ENCODE results near the gene MKRN1. TPM values are rescaled to one million over a fixed set of nuclear protein-coding genes. Genes with fewer than 3 reads are reported as not detected.

Gene MKRN1
- total RNA-seq, 2 donors from 2014 or later, result 39.7 to 62.1 TPM

DNA sequence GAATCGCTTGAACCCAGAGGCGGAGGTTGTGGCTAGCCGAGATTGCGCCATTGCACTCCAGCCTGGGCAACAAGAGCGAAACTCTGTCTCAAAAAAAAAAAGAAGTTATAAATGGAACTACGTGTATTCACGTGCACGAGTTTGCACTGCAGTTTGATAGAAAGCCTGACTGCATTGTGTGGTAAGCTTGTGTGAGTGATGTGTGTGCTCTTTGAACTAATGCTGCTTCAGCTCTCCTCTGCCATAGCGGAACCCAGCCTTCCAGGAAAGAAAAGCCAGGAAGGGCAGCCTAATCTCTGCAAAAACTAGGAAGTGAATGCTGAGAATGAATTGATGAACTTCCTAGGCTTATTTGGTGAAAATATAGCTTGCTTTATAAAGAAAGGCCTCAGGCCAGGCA is 15.6 kb upstream of the MKRN1 start:
- H3K27me3 ChIP-seq (replicated peaks; ENCODE audit: insufficient read depth), result no peaks in the 10 kb centered on the region
- no peak overlapping the region for H3K27ac ChIP-seq
- TF ChIP-seq, protein P1, sequence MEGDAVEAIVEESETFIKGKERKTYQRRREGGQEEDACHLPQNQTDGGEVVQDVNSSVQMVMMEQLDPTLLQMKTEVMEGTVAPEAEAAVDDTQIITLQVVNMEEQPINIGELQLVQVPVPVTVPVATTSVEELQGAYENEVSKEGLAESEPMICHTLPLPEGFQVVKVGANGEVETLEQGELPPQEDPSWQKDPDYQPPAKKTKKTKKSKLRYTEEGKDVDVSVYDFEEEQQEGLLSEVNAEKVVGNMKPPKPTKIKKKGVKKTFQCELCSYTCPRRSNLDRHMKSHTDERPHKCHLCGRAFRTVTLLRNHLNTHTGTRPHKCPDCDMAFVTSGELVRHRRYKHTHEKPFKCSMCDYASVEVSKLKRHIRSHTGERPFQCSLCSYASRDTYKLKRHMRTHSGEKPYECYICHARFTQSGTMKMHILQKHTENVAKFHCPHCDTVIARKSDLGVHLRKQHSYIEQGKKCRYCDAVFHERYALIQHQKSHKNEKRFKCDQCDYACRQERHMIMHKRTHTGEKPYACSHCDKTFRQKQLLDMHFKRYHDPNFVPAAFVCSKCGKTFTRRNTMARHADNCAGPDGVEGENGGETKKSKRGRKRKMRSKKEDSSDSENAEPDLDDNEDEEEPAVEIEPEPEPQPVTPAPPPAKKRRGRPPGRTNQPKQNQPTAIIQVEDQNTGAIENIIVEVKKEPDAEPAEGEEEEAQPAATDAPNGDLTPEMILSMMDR (IDR thresholded peaks at IDR 0.05), result no peak
- DNase-seq (ENCODE audit: low spot score), result no peak
- ATAC-seq (ENCODE audit: insufficient number of reproducible peaks, low FRiP score, low read depth), result no peak
- no peaks in the 10 kb centered on the region for H3K9me3 ChIP-seq
- no peaks in the 10 kb centered on the region for H3K4me1 ChIP-seq (ENCODE audit: control insufficient read depth in 1 of 2, low read depth in 2 of 2)
- H3K36me3 ChIP-seq, result no peaks in the 10 kb centered on the region
- no peak overlapping the region for H3K4me3 ChIP-seq

DNA sequence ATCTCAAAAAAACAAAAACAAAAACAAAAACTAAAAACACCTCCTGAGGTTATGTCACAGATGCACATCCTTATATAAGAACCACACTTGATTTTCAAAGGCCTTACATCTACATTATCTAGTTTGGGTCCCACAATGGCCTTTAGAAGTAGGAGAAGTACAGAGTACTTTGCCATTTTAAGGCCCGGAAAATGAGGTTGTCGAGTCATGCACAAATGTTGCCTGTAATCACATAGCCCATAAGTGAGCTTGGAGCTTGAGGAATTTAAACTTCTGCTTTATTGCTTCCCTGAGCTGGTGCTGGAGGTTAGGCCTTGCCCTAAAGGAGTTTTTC is 9.7 kb upstream of the MKRN1 start:
- no peak overlapping the region for H3K4me3 ChIP-seq
- H3K4me1 ChIP-seq (ENCODE audit: control insufficient read depth in 1 of 2, low read depth in 2 of 2), result no peaks in the 10 kb centered on the region
- H3K9me3 ChIP-seq, result no peaks in the 10 kb centered on the region
- H3K27me3 ChIP-seq (replicated peaks; ENCODE audit: insufficient read depth), result no peaks in the 10 kb centered on the region
- H3K36me3 ChIP-seq, result no peaks in the 10 kb centered on the region
- no peak overlapping the region for H3K27ac ChIP-seq
- TF ChIP-seq, protein P1 (IDR thresholded peaks at IDR 0.05), result no peak
- DNase-seq (ENCODE audit: low spot score) (no peak), ATAC-seq (ENCODE audit: insufficient number of reproducible peaks, low FRiP score, low read depth) (no peak)

DNA sequence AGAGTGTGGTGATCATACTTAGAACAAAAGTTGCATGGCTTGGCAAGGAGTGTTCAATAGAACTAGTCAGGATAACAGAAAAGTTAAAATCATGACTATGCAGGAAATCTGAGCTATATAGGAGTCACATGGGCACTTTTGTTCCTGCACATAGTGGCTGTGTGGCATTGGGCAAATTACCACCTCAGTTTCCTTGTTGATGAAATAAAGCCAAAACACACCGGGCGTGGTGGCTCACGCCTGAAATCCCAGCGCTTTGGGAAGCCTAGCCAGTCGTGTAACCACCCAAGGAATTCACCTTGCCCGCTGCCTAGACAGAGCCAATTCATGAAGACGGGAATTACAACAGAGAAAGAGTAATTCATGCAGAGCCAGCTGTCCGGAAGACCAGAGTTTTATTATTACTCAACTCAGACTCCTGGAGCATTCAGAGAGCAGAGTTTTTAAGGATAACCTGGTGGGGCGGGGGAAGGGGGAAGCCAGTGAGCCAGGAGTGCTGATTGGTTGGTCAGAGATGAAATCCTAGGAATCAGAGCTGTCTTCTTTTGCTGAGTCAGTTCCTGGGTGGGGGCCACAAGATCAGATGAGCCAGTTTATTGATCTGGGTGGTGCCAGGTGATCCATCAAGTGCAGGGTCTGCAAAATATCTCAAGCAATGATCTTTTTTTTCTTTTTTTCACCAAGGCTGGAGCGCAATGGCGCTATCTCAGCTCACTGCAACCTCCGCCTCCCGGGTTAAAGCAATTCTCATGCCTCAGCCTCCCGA is 6.4 kb upstream of the MKRN1 start:
- Histone ChIP-seq H3K4me1 (ENCODE audit: control insufficient read depth in 1 of 2, low read depth in 2 of 2) (no peaks in the 10 kb centered on the region), H3K36me3 (no peaks in the 10 kb centered on the region), H3K4me3 (no peak overlapping the region), H3K27ac (no peak overlapping the region), H3K27me3 (replicated peaks; ENCODE audit: insufficient read depth) (no peaks in the 10 kb centered on the region), H3K9me3 (no peaks in the 10 kb centered on the region)
- TF ChIP-seq, protein P1 (IDR thresholded peaks at IDR 0.05), result no peak
- DNase-seq (ENCODE audit: low spot score) (no peak), ATAC-seq (ENCODE audit: insufficient number of reproducible peaks, low FRiP score, low read depth) (no peak)

DNA sequence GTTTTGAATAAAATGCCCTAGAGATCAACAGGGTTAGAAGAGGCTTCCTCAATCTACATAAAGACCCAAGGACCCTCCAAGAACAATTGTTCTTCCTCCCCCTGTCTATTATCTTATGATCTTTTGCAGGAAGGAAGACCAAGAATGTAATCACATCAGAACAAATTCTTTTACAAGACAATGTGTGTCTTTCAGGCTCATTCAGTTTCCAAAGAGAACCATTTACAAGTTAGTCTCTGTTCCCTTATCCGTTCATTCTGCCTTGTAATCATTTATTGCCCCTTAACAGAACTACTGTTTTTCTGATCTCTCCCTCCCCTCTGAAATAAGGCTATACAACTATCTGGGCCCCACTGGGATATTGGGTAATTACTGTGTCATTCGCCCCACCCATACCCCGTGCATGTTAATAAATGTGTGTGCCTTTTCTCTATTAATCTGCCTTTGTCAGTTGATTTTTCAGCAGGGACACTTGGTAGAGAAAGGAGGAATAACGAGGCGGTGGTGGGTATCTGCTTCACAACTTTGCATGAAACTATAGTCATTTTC is 5.7 kb upstream of the MKRN1 start:
- Histone ChIP-seq H3K27ac (no peak overlapping the region), H3K9me3 (no peaks in the 10 kb centered on the region), H3K4me1 (ENCODE audit: control insufficient read depth in 1 of 2, low read depth in 2 of 2) (no peaks in the 10 kb centered on the region), H3K27me3 (replicated peaks; ENCODE audit: insufficient read depth) (no peaks in the 10 kb centered on the region), H3K4me3 (no peak overlapping the region), H3K36me3 (no peaks in the 10 kb centered on the region)
- TF ChIP-seq, protein P1 (IDR thresholded peaks at IDR 0.05), result no peak
- DNase-seq (ENCODE audit: low spot score) (no peak), ATAC-seq (ENCODE audit: insufficient number of reproducible peaks, low FRiP score, low read depth) (no peak)

DNA sequence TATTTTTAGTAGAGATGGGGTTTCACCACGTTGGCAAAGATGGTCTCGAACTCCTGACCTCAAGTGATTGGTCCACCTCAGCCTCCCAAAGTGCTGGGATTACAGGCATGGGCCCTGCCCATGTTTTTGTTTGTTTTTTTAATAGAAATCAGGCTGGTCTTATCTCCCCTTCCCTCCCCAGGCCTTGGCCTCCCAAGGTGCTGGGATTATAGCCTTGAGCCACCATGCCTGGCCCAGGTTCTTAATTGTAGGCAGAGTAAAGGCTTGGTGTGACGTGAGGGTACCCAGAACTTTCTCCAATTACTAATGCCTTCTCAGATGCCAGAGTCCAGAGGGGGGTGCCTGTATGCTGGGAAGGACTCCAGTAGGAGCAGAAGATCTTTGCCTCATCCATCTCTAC is 5.2 kb upstream of the MKRN1 start:
- Histone ChIP-seq H3K27me3 (replicated peaks; ENCODE audit: insufficient read depth) (no peaks in the 10 kb centered on the region), H3K9me3 (no peaks in the 10 kb centered on the region), H3K4me1 (ENCODE audit: control insufficient read depth in 1 of 2, low read depth in 2 of 2) (no peaks in the 10 kb centered on the region), H3K36me3 (no peaks in the 10 kb centered on the region), H3K4me3 (no peak overlapping the region), H3K27ac (no peak overlapping the region)
- DNase-seq (ENCODE audit: low spot score) (no peak), ATAC-seq (ENCODE audit: insufficient number of reproducible peaks, low FRiP score, low read depth) (no peak)
- TF ChIP-seq, protein P1 (IDR thresholded peaks at IDR 0.05), result no peak
